ENCODE results near the gene ROBO2. TPM values are rescaled to one million over a fixed set of nuclear protein-coding genes. Genes with fewer than 3 reads are reported as not detected.

Gene ROBO2
- total RNA-seq, 6 experiments from 2014 or later = 0.09 to 0.36 (median 0.20) TPM

- Mint-ChIP-seq H3K9me3 (peaks cover 53% of the 10 kb centered on the region), H3K27me3 (ENCODE audit: insufficient read depth) (no peaks in the 10 kb centered on the region; the same call in 1 of the 2 replicates)
- no peak for DNase-seq
Measured at GRCh38 chr3:77686560-77686959, 646.7 kb downstream of the ROBO2 start.

DNA sequence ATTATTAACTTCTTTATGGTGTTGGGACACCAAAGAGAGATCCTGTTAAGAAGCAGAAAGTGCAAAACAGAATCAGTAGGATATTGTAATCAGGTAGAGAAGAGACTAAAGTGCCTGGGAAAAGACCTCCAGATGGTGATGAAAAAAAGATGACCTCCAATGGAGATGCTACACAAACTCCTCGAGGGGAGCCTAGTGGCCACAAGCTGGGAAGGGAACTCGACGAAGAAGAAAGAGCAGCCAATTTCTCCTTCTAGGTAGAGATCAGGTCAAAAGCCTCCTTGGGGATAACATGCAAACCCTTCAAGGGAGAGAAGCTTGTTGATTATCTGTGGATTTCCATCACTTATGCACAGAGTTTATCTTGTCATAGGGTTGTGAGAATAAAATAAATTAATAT, 647.6 kb downstream of the ROBO2 start:
- no peak overlapping the region for H3K27ac Mint-ChIP-seq
- H3K27me3 Mint-ChIP-seq (ENCODE audit: insufficient read depth) = no peaks in the 10 kb centered on the region; the same call in 1 of the 2 replicates
- peaks cover 45% of the 10 kb centered on the region for H3K9me3 Mint-ChIP-seq
- H3K36me3 Mint-ChIP-seq (ENCODE audit: low read depth) = no peaks in the 10 kb centered on the region
- no peaks in the 10 kb centered on the region for H3K4me1 Mint-ChIP-seq (ENCODE audit: low read depth)
- TF ChIP-seq CTCF (IDR thresholded peaks at IDR 0.05) = no peak
- H3K4me3 Mint-ChIP-seq = no peak overlapping the region
- DNase-seq = no peak

More at GRCh38 chr3:77686560-77686959, 646.7 kb downstream of the ROBO2 start:
- TF ChIP-seq CTCF (IDR thresholded peaks at IDR 0.05) = no peak
- Mint-ChIP-seq H3K36me3 (ENCODE audit: low read depth) (peaks cover 7% of the 10 kb centered on the region; the same call in 1 of the 2 replicates), H3K4me3 (no peak overlapping the region), H3K27ac (no peak overlapping the region), H3K4me1 (ENCODE audit: low read depth) (no peaks in the 10 kb centered on the region)

- H3K27me3 Mint-ChIP-seq (ENCODE audit: insufficient read depth) = no peaks in the 10 kb centered on the region; the same call in 1 of the 2 replicates
- DNase-seq = no peak
Measured at GRCh38 chr3:77690284-77690845, 650.5 kb downstream of the ROBO2 start.

GRCh38 chr3:77693147-77693546, 653.2 kb downstream of the ROBO2 start:
- Mint-ChIP-seq H3K9me3 (peaks cover 27% of the 10 kb centered on the region), H3K27me3 (ENCODE audit: insufficient read depth) (no peaks in the 10 kb centered on the region), H3K4me3 (no peak overlapping the region)

More at GRCh38 chr3:77690284-77690845, 650.5 kb downstream of the ROBO2 start:
- no peaks in the 10 kb centered on the region for H3K36me3 Mint-ChIP-seq (ENCODE audit: low read depth)
- H3K27ac Mint-ChIP-seq = no peak overlapping the region
- no peak for TF ChIP-seq CTCF (IDR thresholded peaks at IDR 0.05)
- H3K9me3 Mint-ChIP-seq = peaks cover 35% of the 10 kb centered on the region
- no peak overlapping the region for H3K4me3 Mint-ChIP-seq
- no peaks in the 10 kb centered on the region for H3K4me1 Mint-ChIP-seq (ENCODE audit: low read depth)

GRCh38 chr3:77699125-77699691, 659.3 kb downstream of the ROBO2 start:
- Mint-ChIP-seq H3K27me3 (ENCODE audit: insufficient read depth) (no peaks in the 10 kb centered on the region), H3K36me3 (ENCODE audit: low read depth) (no peaks in the 10 kb centered on the region), H3K9me3 (peaks cover 26% of the 10 kb centered on the region), H3K4me3 (no peak overlapping the region), H3K4me1 (ENCODE audit: low read depth) (no peaks in the 10 kb centered on the region), H3K27ac (no peak overlapping the region)
- no peak for DNase-seq
- no peak for TF ChIP-seq CTCF (IDR thresholded peaks at IDR 0.05)

More at GRCh38 chr3:77693147-77693546, 653.2 kb downstream of the ROBO2 start:
- Mint-ChIP-seq H3K4me1 (ENCODE audit: low read depth) (no peaks in the 10 kb centered on the region), H3K36me3 (ENCODE audit: low read depth) (no peaks in the 10 kb centered on the region), H3K27ac (no peak overlapping the region)
- TF ChIP-seq CTCF (IDR thresholded peaks at IDR 0.05) = no peak
- no peak for DNase-seq

All from HFFc6 (cell line).